H1 (cell line): ENCODE measurements around the gene KRT83. TPM values are rescaled to one million over a fixed set of nuclear protein-coding genes. Genes with fewer than 3 reads are reported as not detected.

Experiments used
- CHD1 ChIP-seq: IDR thresholded peaks from 2 replicates; pipeline ENCODE4 v1.6.1; 2012; ENCODE audit warnings: low read depth, low read length, improper control_type of control experiment
- CREB1 ChIP-seq: IDR thresholded peaks from 2 replicates; pipeline ENCODE4 v1.6.1; 2012; ENCODE audit warnings: inconsistent platforms
- HDAC2 ChIP-seq, 2 experiments: fragments of 300-600 bp in 1 of 2; sonication (generic) in 1 of 2; IDR thresholded peaks; 2 replicates each; pipeline ENCODE4 v1.6.1; 2011 to 2012; ENCODE audit warnings: low read depth in 2 of 2, low read length in 2 of 2, mild to moderate bottlenecking in 2 of 2, moderate library complexity in 2 of 2, borderline replicate concordance in 1 of 2, inconsistent platforms in 1 of 2
- JUN ChIP-seq: IDR thresholded peaks from 2 replicates; pipeline ENCODE4 v1.6.1; 2011; ENCODE audit warnings: low read depth, mild to moderate bottlenecking, improper control_type of control experiment, low read length
- NANOG ChIP-seq: IDR thresholded peaks from 2 replicates; pipeline ENCODE4 v1.6.1; 2011; ENCODE audit warnings: low read length, low read depth, mild to moderate bottlenecking, inconsistent platforms; ENCODE audit not compliant: insufficient read depth, poor library complexity, severe bottlenecking
- polyA plus RNA-seq, 7 experiments: library from polyadenylated mRNA; depleted of rRNA in 3 of 7; stranded (reverse) in 5 of 7; unstranded in 2 of 7; fragments of >200 nt in 5 of 7; fragments of 200-250 nt in 2 of 7; gene quantifications; 1 replicate in 5 of 7; 2 replicates in 1 of 7; 4 replicates in 1 of 7; pipeline versions ENCODE4 v1.2.1 to v1.2.3, GENCODE V29; 2011 to 2013; ENCODE audit warnings: missing spikeins in 2 of 7, mixed read lengths in 2 of 7
- total RNA-seq: library from RNA; stranded (reverse); fragmentation: NEBNext Ultra II Directional; extraction: Animal tissue kit (Norgen Biotek cat#: 25700); gene quantifications from 2 replicates; pipeline ENCODE4 v1.2.1, GENCODE V29; 2021
- TF ChIP-seq, protein P1 (sequence below): fragments of 300-600 bp; sonication (generic); IDR thresholded peaks from 2 replicates; pipeline ENCODE4 v1.7.1; 2012; ENCODE audit warnings: low read length, moderate library complexity, mild to moderate bottlenecking, inconsistent platforms; ENCODE audit not compliant: insufficient replicate concordance

KRT83 gene
- total and polyA plus RNA-seq, 2 of the 8 experiments (the other 6 are each of a cell fraction or from before 2014, with no cell fraction given) = not detected

DNA sequence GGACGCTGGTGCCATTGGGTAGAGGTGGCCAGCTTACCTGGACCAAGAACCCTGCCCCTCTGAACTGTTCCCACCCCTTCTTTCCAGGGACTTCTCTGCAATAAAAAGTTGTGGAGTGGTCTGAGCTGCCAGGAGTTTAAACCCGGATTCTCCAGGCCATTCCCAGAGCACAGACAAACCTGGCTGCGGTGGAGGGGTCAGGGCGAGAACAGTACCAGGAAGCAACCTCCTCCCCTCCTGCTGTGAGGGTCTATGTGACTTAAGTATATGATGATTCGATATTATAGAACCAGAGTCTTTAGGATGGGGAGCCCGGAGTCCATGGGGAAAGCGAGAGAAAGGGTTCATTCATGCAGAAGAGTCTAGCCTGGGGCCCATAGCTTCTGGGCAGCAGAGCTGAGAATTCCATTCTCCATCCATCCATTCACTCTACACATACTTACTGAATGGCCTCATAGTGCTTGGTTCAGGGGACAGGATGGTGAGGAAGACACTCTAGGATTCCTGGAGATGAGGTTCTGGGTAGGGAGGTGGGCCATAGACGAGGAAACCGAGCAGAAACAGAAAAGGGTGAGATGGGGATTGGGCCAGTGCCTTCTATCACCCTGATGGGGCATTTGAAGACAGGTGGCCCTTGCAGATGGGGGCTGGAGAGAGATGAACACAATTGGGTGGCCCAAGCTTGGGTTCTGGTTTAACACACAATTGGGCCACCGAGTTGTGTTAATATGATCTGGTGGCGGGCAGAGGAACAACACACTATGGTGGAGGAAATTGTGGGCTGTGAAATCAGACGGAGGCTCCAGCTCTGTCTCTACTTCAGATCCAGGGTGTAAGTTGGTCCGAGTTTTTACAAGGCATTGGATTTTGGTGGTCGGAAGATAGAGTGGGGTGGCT lies 41.5 kb downstream of the KRT83 start (continued):
- TF ChIP-seq, protein P1, sequence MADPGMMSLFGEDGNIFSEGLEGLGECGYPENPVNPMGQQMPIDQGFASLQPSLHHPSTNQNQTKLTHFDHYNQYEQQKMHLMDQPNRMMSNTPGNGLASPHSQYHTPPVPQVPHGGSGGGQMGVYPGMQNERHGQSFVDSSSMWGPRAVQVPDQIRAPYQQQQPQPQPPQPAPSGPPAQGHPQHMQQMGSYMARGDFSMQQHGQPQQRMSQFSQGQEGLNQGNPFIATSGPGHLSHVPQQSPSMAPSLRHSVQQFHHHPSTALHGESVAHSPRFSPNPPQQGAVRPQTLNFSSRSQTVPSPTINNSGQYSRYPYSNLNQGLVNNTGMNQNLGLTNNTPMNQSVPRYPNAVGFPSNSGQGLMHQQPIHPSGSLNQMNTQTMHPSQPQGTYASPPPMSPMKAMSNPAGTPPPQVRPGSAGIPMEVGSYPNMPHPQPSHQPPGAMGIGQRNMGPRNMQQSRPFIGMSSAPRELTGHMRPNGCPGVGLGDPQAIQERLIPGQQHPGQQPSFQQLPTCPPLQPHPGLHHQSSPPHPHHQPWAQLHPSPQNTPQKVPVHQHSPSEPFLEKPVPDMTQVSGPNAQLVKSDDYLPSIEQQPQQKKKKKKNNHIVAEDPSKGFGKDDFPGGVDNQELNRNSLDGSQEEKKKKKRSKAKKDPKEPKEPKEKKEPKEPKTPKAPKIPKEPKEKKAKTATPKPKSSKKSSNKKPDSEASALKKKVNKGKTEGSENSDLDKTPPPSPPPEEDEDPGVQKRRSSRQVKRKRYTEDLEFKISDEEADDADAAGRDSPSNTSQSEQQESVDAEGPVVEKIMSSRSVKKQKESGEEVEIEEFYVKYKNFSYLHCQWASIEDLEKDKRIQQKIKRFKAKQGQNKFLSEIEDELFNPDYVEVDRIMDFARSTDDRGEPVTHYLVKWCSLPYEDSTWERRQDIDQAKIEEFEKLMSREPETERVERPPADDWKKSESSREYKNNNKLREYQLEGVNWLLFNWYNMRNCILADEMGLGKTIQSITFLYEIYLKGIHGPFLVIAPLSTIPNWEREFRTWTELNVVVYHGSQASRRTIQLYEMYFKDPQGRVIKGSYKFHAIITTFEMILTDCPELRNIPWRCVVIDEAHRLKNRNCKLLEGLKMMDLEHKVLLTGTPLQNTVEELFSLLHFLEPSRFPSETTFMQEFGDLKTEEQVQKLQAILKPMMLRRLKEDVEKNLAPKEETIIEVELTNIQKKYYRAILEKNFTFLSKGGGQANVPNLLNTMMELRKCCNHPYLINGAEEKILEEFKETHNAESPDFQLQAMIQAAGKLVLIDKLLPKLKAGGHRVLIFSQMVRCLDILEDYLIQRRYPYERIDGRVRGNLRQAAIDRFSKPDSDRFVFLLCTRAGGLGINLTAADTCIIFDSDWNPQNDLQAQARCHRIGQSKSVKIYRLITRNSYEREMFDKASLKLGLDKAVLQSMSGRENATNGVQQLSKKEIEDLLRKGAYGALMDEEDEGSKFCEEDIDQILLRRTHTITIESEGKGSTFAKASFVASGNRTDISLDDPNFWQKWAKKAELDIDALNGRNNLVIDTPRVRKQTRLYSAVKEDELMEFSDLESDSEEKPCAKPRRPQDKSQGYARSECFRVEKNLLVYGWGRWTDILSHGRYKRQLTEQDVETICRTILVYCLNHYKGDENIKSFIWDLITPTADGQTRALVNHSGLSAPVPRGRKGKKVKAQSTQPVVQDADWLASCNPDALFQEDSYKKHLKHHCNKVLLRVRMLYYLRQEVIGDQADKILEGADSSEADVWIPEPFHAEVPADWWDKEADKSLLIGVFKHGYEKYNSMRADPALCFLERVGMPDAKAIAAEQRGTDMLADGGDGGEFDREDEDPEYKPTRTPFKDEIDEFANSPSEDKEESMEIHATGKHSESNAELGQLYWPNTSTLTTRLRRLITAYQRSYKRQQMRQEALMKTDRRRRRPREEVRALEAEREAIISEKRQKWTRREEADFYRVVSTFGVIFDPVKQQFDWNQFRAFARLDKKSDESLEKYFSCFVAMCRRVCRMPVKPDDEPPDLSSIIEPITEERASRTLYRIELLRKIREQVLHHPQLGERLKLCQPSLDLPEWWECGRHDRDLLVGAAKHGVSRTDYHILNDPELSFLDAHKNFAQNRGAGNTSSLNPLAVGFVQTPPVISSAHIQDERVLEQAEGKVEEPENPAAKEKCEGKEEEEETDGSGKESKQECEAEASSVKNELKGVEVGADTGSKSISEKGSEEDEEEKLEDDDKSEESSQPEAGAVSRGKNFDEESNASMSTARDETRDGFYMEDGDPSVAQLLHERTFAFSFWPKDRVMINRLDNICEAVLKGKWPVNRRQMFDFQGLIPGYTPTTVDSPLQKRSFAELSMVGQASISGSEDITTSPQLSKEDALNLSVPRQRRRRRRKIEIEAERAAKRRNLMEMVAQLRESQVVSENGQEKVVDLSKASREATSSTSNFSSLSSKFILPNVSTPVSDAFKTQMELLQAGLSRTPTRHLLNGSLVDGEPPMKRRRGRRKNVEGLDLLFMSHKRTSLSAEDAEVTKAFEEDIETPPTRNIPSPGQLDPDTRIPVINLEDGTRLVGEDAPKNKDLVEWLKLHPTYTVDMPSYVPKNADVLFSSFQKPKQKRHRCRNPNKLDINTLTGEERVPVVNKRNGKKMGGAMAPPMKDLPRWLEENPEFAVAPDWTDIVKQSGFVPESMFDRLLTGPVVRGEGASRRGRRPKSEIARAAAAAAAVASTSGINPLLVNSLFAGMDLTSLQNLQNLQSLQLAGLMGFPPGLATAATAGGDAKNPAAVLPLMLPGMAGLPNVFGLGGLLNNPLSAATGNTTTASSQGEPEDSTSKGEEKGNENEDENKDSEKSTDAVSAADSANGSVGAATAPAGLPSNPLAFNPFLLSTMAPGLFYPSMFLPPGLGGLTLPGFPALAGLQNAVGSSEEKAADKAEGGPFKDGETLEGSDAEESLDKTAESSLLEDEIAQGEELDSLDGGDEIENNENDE = no peak
- TF ChIP-seq CREB1 (no peak), JUN (no peak), NANOG (no peak), CHD1 (no peak), HDAC2 (IDR thresholded peaks at IDR 0.05; ENCODE audit: borderline replicate concordance in 1 of 2, low read depth in 2 of 2, low read length in 2 of 2) (no peak)
